T-helper 22 cell (primary cell): Measurements from ENCODE around the gene PGC.

Experiments
- DNase-seq: peaks from one replicate; pipeline ENCODE4 v3.0.0-alpha.2; 2020; ENCODE audit warnings: low read depth

Gene PGC

GRCh38 chr6:41697861-41698781 is 49.1 kb downstream of the PGC start:
- DNase-seq, result no peak

- DNase-seq, result no peak
Observed at GRCh38 chr6:41696788-41697187, 50.4 kb downstream of the PGC start.

GRCh38 chr6:41695825-41696224 is 51.4 kb downstream of the PGC start:
- no peak for DNase-seq

DNA sequence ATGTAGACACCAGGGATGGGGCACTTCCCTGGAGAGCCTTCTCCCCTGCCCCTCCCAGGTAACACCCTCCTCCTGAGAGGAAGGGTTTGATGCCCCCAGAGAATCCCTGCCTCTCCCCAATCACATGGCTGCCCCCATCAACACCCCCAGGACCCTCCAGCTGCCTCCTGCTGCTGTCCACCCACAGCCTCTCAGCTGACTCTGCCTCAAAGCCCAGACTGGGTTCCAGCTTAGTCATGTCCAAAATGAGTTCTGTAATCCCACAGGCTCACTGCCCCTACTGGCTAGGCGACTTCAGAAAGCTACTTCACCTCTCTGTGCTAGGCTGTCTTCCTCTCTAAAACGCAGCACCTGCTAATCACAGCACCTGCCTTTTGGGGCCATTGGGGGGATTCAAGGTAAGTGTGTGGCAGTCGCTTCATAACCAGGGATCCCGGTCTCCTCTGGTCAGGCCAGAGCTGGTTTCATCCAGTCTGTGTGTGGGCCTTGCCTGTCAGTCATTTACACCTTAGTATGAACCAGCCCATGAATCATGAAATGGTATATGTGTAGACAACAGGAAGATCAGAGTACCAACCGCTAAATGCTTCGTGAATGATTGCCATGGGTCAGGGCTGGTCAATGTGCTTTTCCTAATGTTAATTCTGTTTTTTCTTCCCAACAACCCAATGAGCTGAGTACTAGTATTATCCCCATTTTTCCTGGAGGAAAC is 52.2 kb downstream of the PGC start:
- DNase-seq, result no peak

- DNase-seq, result no peak
Observed at GRCh38 chr6:41693281-41694240, 53.6 kb downstream of the PGC start.

- no peak for DNase-seq
Observed at GRCh38 chr6:41692730-41693129, 54.5 kb downstream of the PGC start.

GRCh38 chr6:41692080-41692675 is 55.0 kb downstream of the PGC start:
- no peak for DNase-seq

- DNase-seq, result no peak
Observed at GRCh38 chr6:41691426-41692079, 55.6 kb downstream of the PGC start.

- no peak for DNase-seq
Observed at GRCh38 chr6:41690541-41691330, 56.5 kb downstream of the PGC start.

- no peak for DNase-seq
Observed at GRCh38 chr6:41689171-41690008, 57.8 kb downstream of the PGC start.

GRCh38 chr6:41688256-41688965 is 58.8 kb downstream of the PGC start:
- no peak for DNase-seq

DNA sequence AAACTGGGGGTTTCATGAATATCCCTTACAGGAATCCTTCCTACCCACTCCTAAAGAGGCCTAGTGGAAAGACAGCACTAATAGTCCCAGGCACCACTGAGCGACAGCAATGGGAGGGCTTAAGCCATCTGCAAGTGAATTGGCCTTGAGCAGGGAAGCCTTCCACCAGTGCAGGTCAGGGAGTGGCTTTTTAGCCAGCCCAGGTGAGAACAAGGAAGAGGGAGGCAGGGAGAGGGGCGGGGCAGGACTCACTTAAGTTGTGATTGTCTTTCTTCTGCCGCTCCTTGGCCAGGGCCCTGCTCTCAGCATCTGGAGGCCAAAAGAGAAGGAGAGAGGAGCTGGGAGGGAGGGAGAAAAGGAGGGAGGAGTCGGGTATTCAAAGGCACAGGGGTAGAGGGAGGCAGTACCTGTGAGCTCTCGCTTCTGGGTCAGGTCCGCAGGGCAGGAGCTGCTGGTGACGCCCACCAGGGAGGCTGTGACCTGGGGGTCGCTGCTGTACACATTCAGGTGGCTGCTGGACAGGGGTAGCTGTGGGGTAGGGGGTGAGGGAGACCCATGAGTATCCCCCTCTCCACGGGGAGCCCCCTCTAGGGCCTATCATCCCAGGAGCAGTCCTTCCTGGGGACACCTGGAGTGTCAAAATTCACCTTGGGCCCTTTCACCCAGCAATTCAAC is 59.6 kb downstream of the PGC start:
- no peak for DNase-seq
